Peyer's patch (tissue), 4 donors: ENCODE data around the gene PALB2. TPM values are rescaled to one million over a fixed set of nuclear protein-coding genes. Genes with fewer than 3 reads are reported as not detected.

Experiments
- DNase-seq, 3 donors: peaks; one replicate each; pipeline ENCODE4 v3.0.0-alpha.2; 2017 to 2019
- H3K27ac ChIP-seq, 4 donors: fragments of 200-600 bp; sonication (generic); one replicate each; pipeline ENCODE4 v1.5.1; 2016 to 2019
- H3K27me3 ChIP-seq, 2 donors: fragments of 200-600 bp; sonication (generic); one replicate each; pipeline ENCODE4 v1.5.1; 2019
- H3K36me3 ChIP-seq, 3 donors: fragments of 200-600 bp; sonication (generic); one replicate each; pipeline ENCODE4 v1.5.1; 2016 to 2019
- H3K4me1 ChIP-seq, 4 donors: fragments of 200-600 bp; sonication (generic); one replicate each; pipeline ENCODE4 v1.5.1; 2016 to 2019
- H3K4me3 ChIP-seq, 4 donors: fragments of 200-600 bp; sonication (generic); 1 replicate in 3 of 4; 2 replicates in 1 of 4; pipeline ENCODE4 v1.5.1; 2016 to 2019; ENCODE audit warnings: mild to moderate bottlenecking in 1 of 4
- H3K9me3 ChIP-seq, 4 donors: fragments of 200-600 bp; sonication (generic); one replicate each; pipeline ENCODE4 v1.5.1; 2016 to 2019; ENCODE audit warnings: mild to moderate bottlenecking in 1 of 4
- POLR2A ChIP-seq, 2 donors: fragments of 450-650 bp; IDR thresholded peaks; one replicate each; pipeline ENCODE4 v1.5.1; 2017; ENCODE audit warnings: antibody characterized with exemption in 2 of 2, mild to moderate bottlenecking in 2 of 2, moderate library complexity in 2 of 2
- total RNA-seq, 4 donors: library from RNA; depleted of rRNA; stranded (reverse); fragments of >200 nt; gene quantifications; one replicate each; pipeline ENCODE4 v1.1.0, GENCODE V29; 2016
- TF ChIP-seq, protein P1 (sequence below), 6 experiments: fragments of 450-650 bp in 4 of 6; fragments of 200-600 bp in 2 of 6; sonication (generic) in 1 of 6; IDR thresholded peaks; one replicate each; pipeline ENCODE4 v1.5.1; 2017 to 2019; ENCODE audit warnings: antibody characterized with exemption in 6 of 6, mild to moderate bottlenecking in 3 of 6, moderate library complexity in 1 of 6

PALB2 gene
- total RNA-seq, 4 donors from 2014 or later, result 15.6 to 27.8 (median 19.3) TPM

DNA sequence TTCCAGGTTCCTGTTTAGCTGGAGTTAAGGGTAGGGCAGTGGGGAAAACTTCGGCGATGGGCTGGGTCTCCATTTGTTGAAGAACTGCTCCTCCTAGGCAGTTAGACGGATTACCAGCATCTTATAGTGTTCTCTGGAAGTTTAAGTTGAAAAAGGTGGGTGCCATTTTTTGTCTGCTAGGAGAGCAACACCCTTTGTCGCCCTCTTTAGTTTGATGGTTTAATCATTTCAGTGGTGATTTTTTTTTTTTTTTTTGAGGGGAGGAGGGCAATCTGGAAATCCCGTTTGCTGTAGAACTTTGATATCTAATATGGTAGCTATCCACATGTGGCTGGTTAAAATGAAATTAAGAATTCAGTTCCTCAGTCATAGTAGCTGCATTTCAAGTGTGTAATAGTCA, 79.5 kb downstream of the PALB2 start:
- no peak for DNase-seq
- Histone ChIP-seq H3K4me3 (no peak overlapping the region), H3K27me3 (no peaks in the 10 kb centered on the region), H3K27ac (no peak overlapping the region), H3K9me3 (no peaks in the 10 kb centered on the region), H3K36me3 (peaks cover 0 to 65% (median 0%) of the 10 kb centered on the region in 3 donors), H3K4me1 (peaks cover 0 to 18% (median 0%) of the 10 kb centered on the region in 4 donors)
- no peak for TF ChIP-seq POLR2A (IDR thresholded peaks at IDR 0.05)
- TF ChIP-seq, protein P1, sequence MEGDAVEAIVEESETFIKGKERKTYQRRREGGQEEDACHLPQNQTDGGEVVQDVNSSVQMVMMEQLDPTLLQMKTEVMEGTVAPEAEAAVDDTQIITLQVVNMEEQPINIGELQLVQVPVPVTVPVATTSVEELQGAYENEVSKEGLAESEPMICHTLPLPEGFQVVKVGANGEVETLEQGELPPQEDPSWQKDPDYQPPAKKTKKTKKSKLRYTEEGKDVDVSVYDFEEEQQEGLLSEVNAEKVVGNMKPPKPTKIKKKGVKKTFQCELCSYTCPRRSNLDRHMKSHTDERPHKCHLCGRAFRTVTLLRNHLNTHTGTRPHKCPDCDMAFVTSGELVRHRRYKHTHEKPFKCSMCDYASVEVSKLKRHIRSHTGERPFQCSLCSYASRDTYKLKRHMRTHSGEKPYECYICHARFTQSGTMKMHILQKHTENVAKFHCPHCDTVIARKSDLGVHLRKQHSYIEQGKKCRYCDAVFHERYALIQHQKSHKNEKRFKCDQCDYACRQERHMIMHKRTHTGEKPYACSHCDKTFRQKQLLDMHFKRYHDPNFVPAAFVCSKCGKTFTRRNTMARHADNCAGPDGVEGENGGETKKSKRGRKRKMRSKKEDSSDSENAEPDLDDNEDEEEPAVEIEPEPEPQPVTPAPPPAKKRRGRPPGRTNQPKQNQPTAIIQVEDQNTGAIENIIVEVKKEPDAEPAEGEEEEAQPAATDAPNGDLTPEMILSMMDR (IDR thresholded peaks at IDR 0.05), result no peak

GRCh38 chr16:23557779-23558702, 83.1 kb downstream of the PALB2 start:
- no peak for DNase-seq
- peaks cover 0 to 26% (median 0%) of the 10 kb centered on the region in 4 donors for H3K4me1 ChIP-seq
- H3K27ac ChIP-seq, result peak overlapping the region; percentile 83 to 94 (median 84)

GRCh38 chr16:23556881-23557778, 84.0 kb downstream of the PALB2 start, which contains the start of the genes EARS2 and UBFD1:
TSS of gene EARS2 (minus strand) at chr16:23557350. CDS start at chr16:23557343, 7 bp downstream.
TSS of gene UBFD1 (plus strand) at chr16:23557727. CDS start at chr16:23557743, 16 bp downstream.
- DNase-seq, result peak; percentile 98 to 99 (median 99)
- Histone ChIP-seq H3K4me3 (peak within 1 kb of the TSS; percentile 86 to 99 (median 93)), H3K27ac (peak within 1 kb of the TSS; percentile 83 to 94 (median 84)), H3K9me3 (no peaks in the 10 kb centered on the region), H3K27me3 (no peaks in the 10 kb centered on the region), H3K4me1 (peaks cover 0 to 26% (median 0%) of the 10 kb centered on the region in 4 donors), H3K36me3 (peaks cover 0 to 27% (median 0%) of the 10 kb centered on the region in 3 donors)
- TF ChIP-seq, protein P1 (IDR thresholded peaks at IDR 0.05), result peak; percentile 94 to 99 (median 98)
- peak in 1 of 2 donors; percentile 8 for TF ChIP-seq POLR2A (IDR thresholded peaks at IDR 0.05)

More at GRCh38 chr16:23557779-23558702, 83.1 kb downstream of the PALB2 start:
- Histone ChIP-seq H3K27me3 (no peaks in the 10 kb centered on the region), H3K4me3 (peak overlapping the region; percentile 86 to 99 (median 93)), H3K36me3 (peaks cover 0 to 31% (median 0%) of the 10 kb centered on the region in 3 donors), H3K9me3 (no peaks in the 10 kb centered on the region)
- no peak for TF ChIP-seq POLR2A (IDR thresholded peaks at IDR 0.05)
- TF ChIP-seq, protein P1 (IDR thresholded peaks at IDR 0.05), result no peak

GRCh38 chr16:23554536-23554935, 86.6 kb downstream of the PALB2 start:
- Histone ChIP-seq H3K4me1 (peaks cover 0 to 26% (median 0%) of the 10 kb centered on the region in 4 donors), H3K4me3 (no peak overlapping the region), H3K9me3 (no peaks in the 10 kb centered on the region), H3K36me3 (peaks cover 0 to 33% (median 0%) of the 10 kb centered on the region in 3 donors), H3K27ac (no peak overlapping the region), H3K27me3 (no peaks in the 10 kb centered on the region)
- no peak for TF ChIP-seq POLR2A (IDR thresholded peaks at IDR 0.05)
- TF ChIP-seq, protein P1 (IDR thresholded peaks at IDR 0.05), result no peak
- DNase-seq, result no peak

Other genes with a start within 250 kb of the PALB2 start
- gene COG7, start 188.1 kb downstream of the PALB2 start, total RNA-seq, result 10 to 100 TPM; 20.1 to 81.7 (median 50.4) TPM
- 100 to 1,000 TPM in 1 of 4 donors, 10 to 100 TPM in 3; 13.8 to 254 (median 54.7) TPM for gene GGA2, start 130.8 kb downstream of the PALB2 start, total RNA-seq
- 10 to 100 TPM; 13.8 to 37.4 (median 28.0) TPM for gene EARS2, start 84.0 kb downstream of the PALB2 start, total RNA-seq
- 10 to 100 TPM; 19.4 to 90.8 (median 37.9) TPM for gene UBFD1, start 83.6 kb downstream of the PALB2 start, total RNA-seq
- 100 to 1,000 TPM in 1 of 4 donors, 10 to 100 TPM in 3; 49.4 to 115 (median 92.8) TPM for gene NDUFAB1, start 45.0 kb downstream of the PALB2 start, total RNA-seq
- gene DCTN5, start 156 bp upstream of the PALB2 start, total RNA-seq, result 10 to 100 TPM; 14.9 to 58.0 (median 39.2) TPM
- 10 to 100 TPM; 10.9 to 40.4 (median 11.9) TPM for gene PLK1, start 37.6 kb upstream of the PALB2 start, total RNA-seq
- 100 to 1,000 TPM in 2 of 4 donors, 10 to 100 TPM in 2; 70.1 to 149 (median 92.3) TPM for gene ERN2, start 71.9 kb upstream of the PALB2 start, total RNA-seq
- 100 to 1,000 TPM in 3 of 4 donors, 10 to 100 TPM in 1; 85.0 to 257 (median 166) TPM for gene CHP2, start 113.7 kb upstream of the PALB2 start, total RNA-seq
- gene PRKCB, start 194.7 kb upstream of the PALB2 start, total RNA-seq, result 10 to 100 TPM in 3 of 4 donors, 1 to 10 TPM in 1; 7.0 to 88.3 (median 15.9) TPM